GM12873 (cell line): ENCODE data around the gene GPR141.

Experiments used
- CTCF ChIP-seq: IDR thresholded peaks from 2 replicates; pipeline ENCODE4 v1.5.1; 2012; ENCODE audit warnings: low read depth, mild to moderate bottlenecking, moderate library complexity, low read length, control low read depth; ENCODE audit not compliant: insufficient read depth; ENCODE audit errors: missing control alignments

GPR141 gene

GRCh38 chr7:37671876-37672275 lies 11.7 kb upstream of the GPR141 start:
- no peak for TF ChIP-seq CTCF

- no peak for TF ChIP-seq CTCF
Observed at GRCh38 chr7:37672926-37673325, 10.6 kb upstream of the GPR141 start.

- TF ChIP-seq CTCF: no peak
Observed at GRCh38 chr7:37673523-37673922, 10.0 kb upstream of the GPR141 start.

- no peak for TF ChIP-seq CTCF
Observed at GRCh38 chr7:37674531-37674930, 9.0 kb upstream of the GPR141 start.

- no peak for TF ChIP-seq CTCF
Observed at GRCh38 chr7:37675749-37676148, 7.8 kb upstream of the GPR141 start.

GRCh38 chr7:37684927-37685326 lies 1.4 kb downstream of the GPR141 start:
- no peak for TF ChIP-seq CTCF

- TF ChIP-seq CTCF: no peak
Observed at GRCh38 chr7:37686556-37687345, 3.2 kb downstream of the GPR141 start.
